T-helper 1 cell treated with Interleukin-12 subunit alpha and Interleukin-12 subunit beta and Interleukin-4 antibody, amounts not matched to agents 30 ng/mL and 1 ng/mL, for 36 hours (primary cell): ENCODE results near the gene TBC1D2B. TPM values are rescaled to one million over a fixed set of nuclear protein-coding genes. Genes with fewer than 3 reads are reported as not detected.

ENCODE experiments used
- intact Hi-C: fragments of 100-400 bp; cut with micrococcal nuclease; formaldehyde crosslinking; loops from one replicate; pipeline ENCODE4 v1.15.1; 2024
- total RNA-seq: library from RNA; stranded (reverse); gene quantifications from 2 replicates; pipeline ENCODE4 v1.2.3, GENCODE V29; 2022

The TBC1D2B gene
- total RNA-seq, 1 donor from 2014 or later: 115 TPM

GRCh38 chr15:78058401-78058935 lies 19.0 kb downstream of the TBC1D2B start:
- intact Hi-C loops: loop anchor here (10.0 kb wide), 1 partner anchor 486 kb away; the partner anchor contains the start of gene PSMA4

GRCh38 chr15:78057803-78058202 lies 19.7 kb downstream of the TBC1D2B start:
- intact Hi-C loops: loop anchor here (10.0 kb wide), 1 partner anchor 487 kb away; the partner anchor contains the start of gene PSMA4

GRCh38 chr15:78056714-78057269 lies 20.7 kb downstream of the TBC1D2B start:
- intact Hi-C loops: loop anchor here (10.0 kb wide), 1 partner anchor 488 kb away; the partner anchor contains the start of gene PSMA4

- intact Hi-C loops: loop anchor here (10.0 kb wide), 1 partner anchor 489 kb away; the partner anchor contains the start of gene PSMA4
Observed at GRCh38 chr15:78055919-78056713, 21.4 kb downstream of the TBC1D2B start.

GRCh38 chr15:78054966-78055365 lies 22.5 kb downstream of the TBC1D2B start:
- intact Hi-C loops: loop anchor here (10.0 kb wide), 1 partner anchor 490 kb away; the partner anchor contains the start of gene PSMA4

- intact Hi-C loops: loop anchor here (10.0 kb wide), 1 partner anchor 490 kb away; the partner anchor contains the start of gene PSMA4
Observed at GRCh38 chr15:78054518-78054917, 23.0 kb downstream of the TBC1D2B start.

GRCh38 chr15:78052545-78052944 lies 25.0 kb downstream of the TBC1D2B start:
- intact Hi-C loops: loop anchor here (10.0 kb wide), 1 partner anchor 492 kb away; the partner anchor contains the start of gene PSMA4

- intact Hi-C loops: loop anchor here (10.0 kb wide), 1 partner anchor 493 kb away; the partner anchor contains the start of gene PSMA4
Observed at GRCh38 chr15:78052001-78052401, 25.5 kb downstream of the TBC1D2B start.

GRCh38 chr15:78051596-78051995 lies 25.9 kb downstream of the TBC1D2B start:
- intact Hi-C loops: loop anchor here (2.0 to 10.0 kb wide), 2 partner anchors 25 to 493 kb away; partner anchors contain the start of genes PSMA4 and TBC1D2B

GRCh38 chr15:78050826-78051225 lies 26.7 kb downstream of the TBC1D2B start:
- intact Hi-C loops: loop anchor here (1.0 to 10.0 kb wide), 3 partner anchors 26 to 494 kb away; partner anchors contain the start of genes PSMA4 and TBC1D2B

- intact Hi-C loops: loop anchor here (1.0 to 10.0 kb wide), 3 partner anchors 26 to 494 kb away; partner anchors contain the start of genes PSMA4 and TBC1D2B
Observed at GRCh38 chr15:78050441-78050809, 27.1 kb downstream of the TBC1D2B start.

- intact Hi-C loops: loop anchor here (1.0 to 10.0 kb wide), 3 partner anchors 27 to 495 kb away; partner anchors contain the start of genes PSMA4 and TBC1D2B
Observed at GRCh38 chr15:78049691-78050440, 27.6 kb downstream of the TBC1D2B start.

- intact Hi-C loops: no loop called here
Observed at GRCh38 chr15:78048628-78048920, 28.9 kb downstream of the TBC1D2B start.

GRCh38 chr15:78047761-78048627 lies 29.5 kb downstream of the TBC1D2B start:
- intact Hi-C loops: loop anchor here (1.0 kb wide), 2 partner anchors 14 to 22 kb away; no protein-coding TSS in a partner anchor

GRCh38 chr15:78046796-78047341 lies 30.6 kb downstream of the TBC1D2B start:
- intact Hi-C loops: loop anchor here (1.0 kb wide), 2 partner anchors 13 to 23 kb away; no protein-coding TSS in a partner anchor

- intact Hi-C loops: no loop called here
Observed at GRCh38 chr15:78045189-78045588, 32.3 kb downstream of the TBC1D2B start.

- intact Hi-C loops: no loop called here
Observed at GRCh38 chr15:78044407-78045155, 32.9 kb downstream of the TBC1D2B start.

GRCh38 chr15:78041946-78042345 lies 35.6 kb downstream of the TBC1D2B start:
- intact Hi-C loops: no loop called here
